Astrocyte of the spinal cord (primary cell): ENCODE measurements around the gene MAP2K6.
"Not testable (repeated sequence)": the region's sequence is repeated elsewhere in the genome, so short reads cannot be mapped to it uniquely, and the experiment has no call there.

Source experiments
- DNase-seq: peaks from one replicate; pipeline ENCODE4 v3.0.0; 2011; ENCODE audit warnings: low read depth, low spot score
- H3K4me3 ChIP-seq: 2 replicates; pipeline ENCODE4 v1.5.1; 2011; ENCODE audit warnings: low read depth, mild to moderate bottlenecking, low read length, moderate library complexity
- CTCF ChIP-seq: IDR thresholded peaks from 2 replicates; pipeline ENCODE4 v1.5.1; 2012; ENCODE audit warnings: low read depth, mild to moderate bottlenecking, low read length, inconsistent platforms
- in situ Hi-C: cut with HindIII; loops from 2 replicates; pipeline ENCODE4 v1.10.0; 2017; ENCODE audit warnings: low sequenced_read_pairs

Gene MAP2K6

GRCh38 chr17:69470702-69471101 lies 56.2 kb downstream of the MAP2K6 start:
- in situ Hi-C loops = no loop called here
- no peak overlapping the region for H3K4me3 ChIP-seq

GRCh38 chr17:69471406-69471805 lies 56.9 kb downstream of the MAP2K6 start:
- TF ChIP-seq CTCF = no peak
- H3K4me3 ChIP-seq = no peak overlapping the region
- DNase-seq = no peak
- in situ Hi-C loops = no loop called here

More at GRCh38 chr17:69470702-69471101, 56.2 kb downstream of the MAP2K6 start:
- TF ChIP-seq CTCF = no peak
- no peak for DNase-seq

- DNase-seq = peak; percentile 58
- in situ Hi-C loops = no loop called here
- TF ChIP-seq CTCF = no peak
These were observed 59.6 kb downstream of the MAP2K6 start for GRCh38 chr17:69473841-69474831.

GRCh38 chr17:69477204-69477902 lies 62.9 kb downstream of the MAP2K6 start:
- no peak for TF ChIP-seq CTCF

More at GRCh38 chr17:69473841-69474831, 59.6 kb downstream of the MAP2K6 start:
- H3K4me3 ChIP-seq = no peak overlapping the region

GRCh38 chr17:69477903-69478266 lies 63.4 kb downstream of the MAP2K6 start:
- no peak overlapping the region for H3K4me3 ChIP-seq
- no peak for DNase-seq
- TF ChIP-seq CTCF = no peak
- in situ Hi-C loops = no loop called here

More at GRCh38 chr17:69477204-69477902, 62.9 kb downstream of the MAP2K6 start:
- H3K4me3 ChIP-seq = no peak overlapping the region
- DNase-seq = no peak
- in situ Hi-C loops = no loop called here

GRCh38 chr17:69478916-69479315 lies 64.4 kb downstream of the MAP2K6 start:
- in situ Hi-C loops = no loop called here
- TF ChIP-seq CTCF = no peak
- no peak for DNase-seq
- H3K4me3 ChIP-seq = no peak overlapping the region

- in situ Hi-C loops, H3K4me3 ChIP-seq, DNase-seq: not testable (repeated sequence)
These were observed 65.3 kb downstream of the MAP2K6 start for GRCh38 chr17:69479756-69480155.
